ENCODE measurements around the gene NIPBL.
A peak's percentile ranks its signal among the peaks of the same experiment; 100 is the strongest.
"Not testable (repeated sequence)": the region's sequence is repeated elsewhere in the genome, so short reads cannot be mapped to it uniquely, and the experiment has no call there.

Gene NIPBL

DNA sequence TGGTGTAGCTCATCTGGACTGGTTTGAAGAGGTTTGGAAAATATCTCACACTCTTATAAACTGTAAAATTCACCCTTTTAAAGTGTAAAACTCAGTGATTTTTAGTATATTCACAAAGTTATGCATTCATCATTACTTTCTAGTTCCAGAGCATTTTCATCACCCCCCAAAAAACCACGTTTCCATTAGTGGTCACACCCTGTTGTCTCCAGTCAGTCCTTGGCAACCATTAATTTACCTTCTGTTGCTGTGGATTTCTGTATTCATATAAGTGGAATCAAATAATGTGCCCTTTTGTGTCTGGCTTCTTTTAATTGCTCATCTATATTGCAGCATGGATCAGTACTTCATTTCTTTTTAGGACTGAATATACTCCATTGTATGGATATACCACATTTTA, 18.4 kb downstream of the NIPBL start:
- TF ChIP-seq, protein P1, sequence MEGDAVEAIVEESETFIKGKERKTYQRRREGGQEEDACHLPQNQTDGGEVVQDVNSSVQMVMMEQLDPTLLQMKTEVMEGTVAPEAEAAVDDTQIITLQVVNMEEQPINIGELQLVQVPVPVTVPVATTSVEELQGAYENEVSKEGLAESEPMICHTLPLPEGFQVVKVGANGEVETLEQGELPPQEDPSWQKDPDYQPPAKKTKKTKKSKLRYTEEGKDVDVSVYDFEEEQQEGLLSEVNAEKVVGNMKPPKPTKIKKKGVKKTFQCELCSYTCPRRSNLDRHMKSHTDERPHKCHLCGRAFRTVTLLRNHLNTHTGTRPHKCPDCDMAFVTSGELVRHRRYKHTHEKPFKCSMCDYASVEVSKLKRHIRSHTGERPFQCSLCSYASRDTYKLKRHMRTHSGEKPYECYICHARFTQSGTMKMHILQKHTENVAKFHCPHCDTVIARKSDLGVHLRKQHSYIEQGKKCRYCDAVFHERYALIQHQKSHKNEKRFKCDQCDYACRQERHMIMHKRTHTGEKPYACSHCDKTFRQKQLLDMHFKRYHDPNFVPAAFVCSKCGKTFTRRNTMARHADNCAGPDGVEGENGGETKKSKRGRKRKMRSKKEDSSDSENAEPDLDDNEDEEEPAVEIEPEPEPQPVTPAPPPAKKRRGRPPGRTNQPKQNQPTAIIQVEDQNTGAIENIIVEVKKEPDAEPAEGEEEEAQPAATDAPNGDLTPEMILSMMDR (IDR thresholded peaks at IDR 0.05), result no peak
- no peaks in the 10 kb centered on the region for H3K4me1 Mint-ChIP-seq

DNA sequence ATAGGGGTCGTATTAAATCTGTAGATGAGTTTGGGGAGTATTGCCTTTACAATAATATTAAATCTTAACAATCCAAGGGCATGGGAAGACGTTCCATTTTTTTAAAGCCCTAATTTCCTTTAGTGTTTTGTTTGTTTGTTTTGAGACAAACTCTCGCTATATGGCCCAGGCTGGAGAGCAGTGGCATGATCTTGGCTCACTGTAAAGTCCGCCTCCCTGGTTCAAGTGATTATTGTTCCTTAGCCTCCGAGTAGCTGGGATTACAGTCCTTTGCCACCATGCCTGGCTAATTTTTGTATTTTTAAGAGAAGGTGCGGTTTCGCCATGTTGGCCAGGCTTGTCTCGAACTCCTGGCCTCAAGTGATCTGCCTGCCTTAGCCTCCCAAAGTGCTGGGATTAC, 19.9 kb downstream of the NIPBL start:
- Mint-ChIP-seq H3K27me3 (ENCODE audit: low read depth, poor library complexity) (no peaks in the 10 kb centered on the region), H3K4me1 (no peaks in the 10 kb centered on the region), H3K36me3 (ENCODE audit: low read depth) (peaks cover 68% of the 10 kb centered on the region), H3K9me3 (peaks cover 56% of the 10 kb centered on the region), H3K27ac (no peak overlapping the region), H3K4me3 (no peak overlapping the region)
- no peak for DNase-seq
- TF ChIP-seq, protein P1 (IDR thresholded peaks at IDR 0.05), result no peak

More for the DNA sequence above, 18.4 kb downstream of the NIPBL start:
- Mint-ChIP-seq H3K27me3 (ENCODE audit: low read depth, poor library complexity) (no peaks in the 10 kb centered on the region), H3K4me3 (no peak overlapping the region), H3K36me3 (ENCODE audit: low read depth) (peaks cover 71% of the 10 kb centered on the region), H3K27ac (no peak overlapping the region), H3K9me3 (peaks cover 53% of the 10 kb centered on the region)
- DNase-seq, result no peak

DNA sequence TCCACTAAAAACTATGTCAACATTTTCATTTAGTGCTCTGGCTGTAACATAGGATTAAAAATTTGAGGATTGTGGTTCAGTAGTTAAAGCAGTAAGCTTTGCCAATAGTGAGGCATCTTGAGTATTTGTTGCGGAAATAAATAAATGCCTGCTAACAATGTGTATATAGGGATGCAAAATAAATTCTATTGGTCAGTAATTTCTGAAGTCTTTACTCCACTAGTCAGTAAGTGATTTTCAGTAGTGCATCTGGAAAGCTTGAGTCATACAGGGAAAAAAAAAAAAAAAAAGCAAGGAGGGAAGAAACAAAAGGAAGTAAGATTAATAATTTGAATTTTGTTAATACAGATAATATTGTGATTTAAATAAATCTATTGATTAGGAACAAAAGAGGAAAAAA, 21.0 kb downstream of the NIPBL start:
- Mint-ChIP-seq H3K27ac (peak overlapping the region; percentile 33), H3K36me3 (ENCODE audit: low read depth) (peaks cover 70% of the 10 kb centered on the region), H3K4me1 (no peaks in the 10 kb centered on the region), H3K4me3 (no peak overlapping the region), H3K9me3 (peaks cover 60% of the 10 kb centered on the region), H3K27me3 (ENCODE audit: low read depth, poor library complexity) (no peaks in the 10 kb centered on the region)
- TF ChIP-seq, protein P1 (IDR thresholded peaks at IDR 0.05), result no peak
- no peak for DNase-seq

DNA sequence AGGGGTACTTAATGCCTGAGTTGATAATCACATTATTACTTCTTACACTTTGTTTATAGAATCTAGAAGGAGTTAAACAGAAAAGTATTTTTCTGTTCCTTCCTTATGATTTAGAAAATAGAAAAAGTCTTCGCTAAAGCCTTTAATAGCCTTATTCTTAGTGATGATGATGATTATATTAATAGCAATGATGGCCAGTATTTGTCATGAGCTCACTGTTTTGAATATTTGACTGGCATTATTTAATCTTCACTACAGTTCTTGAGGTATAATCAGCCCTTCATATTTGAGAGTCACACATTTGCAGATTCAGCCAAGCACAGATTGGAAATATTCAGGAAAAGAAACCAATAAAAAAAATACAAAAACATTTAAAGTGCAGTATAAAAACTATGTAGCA, 23.3 kb downstream of the NIPBL start:
- Mint-ChIP-seq H3K4me1 (no peaks in the 10 kb centered on the region), H3K27me3 (ENCODE audit: low read depth, poor library complexity) (no peaks in the 10 kb centered on the region), H3K4me3 (no peak overlapping the region), H3K36me3 (ENCODE audit: low read depth) (peaks cover 67% of the 10 kb centered on the region), H3K27ac (no peak overlapping the region), H3K9me3 (peaks cover 66% of the 10 kb centered on the region)
- TF ChIP-seq, protein P1 (IDR thresholded peaks at IDR 0.05), result no peak
- no peak for DNase-seq

DNA sequence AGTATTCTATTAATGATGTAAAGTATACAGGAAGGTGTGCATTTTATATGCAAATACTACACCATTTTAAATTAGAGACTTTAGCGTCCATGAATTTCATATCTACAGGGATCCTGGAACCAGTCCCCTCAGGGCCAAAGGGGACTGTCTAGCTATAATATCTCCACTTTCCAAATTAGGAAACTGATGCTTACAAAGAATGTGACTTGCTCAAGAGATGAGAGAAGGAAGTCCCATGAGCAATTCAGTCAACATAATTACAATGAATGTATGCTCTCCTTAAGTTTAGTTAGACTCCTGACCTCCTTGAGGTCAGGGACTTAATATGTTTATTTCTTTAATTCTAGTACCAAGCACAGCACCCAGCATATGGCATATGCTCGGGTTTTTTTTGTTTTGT, 23.7 kb downstream of the NIPBL start:
- Mint-ChIP-seq H3K4me3 (no peak overlapping the region), H3K4me1 (no peaks in the 10 kb centered on the region), H3K9me3 (peaks cover 66% of the 10 kb centered on the region), H3K27me3 (ENCODE audit: low read depth, poor library complexity) (no peaks in the 10 kb centered on the region), H3K36me3 (ENCODE audit: low read depth) (peaks cover 67% of the 10 kb centered on the region), H3K27ac (no peak overlapping the region)
- TF ChIP-seq, protein P1 (IDR thresholded peaks at IDR 0.05), result no peak
- no peak for DNase-seq

DNA sequence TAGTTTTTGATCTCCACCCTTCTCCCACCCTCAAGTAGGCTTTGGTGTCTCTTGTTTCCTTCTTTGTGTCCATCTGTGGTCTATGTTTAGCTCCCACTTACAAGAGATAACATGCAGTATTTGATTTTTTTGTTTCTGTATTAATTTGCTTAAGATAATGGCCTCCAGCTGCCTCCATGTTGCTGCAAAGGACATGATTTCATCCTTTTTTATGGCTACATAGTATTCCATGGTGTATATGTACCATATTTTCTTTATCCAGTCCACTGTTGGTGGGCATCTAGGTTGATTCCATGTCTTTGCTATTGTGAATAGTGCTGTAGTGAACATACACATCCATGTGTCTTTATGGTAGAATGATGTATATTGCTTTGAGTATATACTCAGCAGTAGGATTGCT, 24.5 kb downstream of the NIPBL start:
- not testable (repeated sequence) for H3K27me3 Mint-ChIP-seq (ENCODE audit: low read depth, poor library complexity); H3K27ac Mint-ChIP-seq; DNase-seq; H3K4me3 Mint-ChIP-seq; H3K4me1 Mint-ChIP-seq
- peaks cover 59% of the 10 kb centered on the region for H3K9me3 Mint-ChIP-seq
- H3K36me3 Mint-ChIP-seq (ENCODE audit: low read depth), result peaks cover 61% of the 10 kb centered on the region
